Measurements from ENCODE around the gene LHFPL5. TPM values are rescaled to one million over a fixed set of nuclear protein-coding genes. Genes with fewer than 3 reads are reported as not detected.
A peak's percentile ranks its signal among the peaks of the same experiment; 100 is the strongest.

LHFPL5 gene
- total and polyA plus RNA-seq, 2 of the 13 experiments (the other 11 are each of a cell fraction or from before 2014, with no cell fraction given): 0.03 TPM; not detected in 1

DNA sequence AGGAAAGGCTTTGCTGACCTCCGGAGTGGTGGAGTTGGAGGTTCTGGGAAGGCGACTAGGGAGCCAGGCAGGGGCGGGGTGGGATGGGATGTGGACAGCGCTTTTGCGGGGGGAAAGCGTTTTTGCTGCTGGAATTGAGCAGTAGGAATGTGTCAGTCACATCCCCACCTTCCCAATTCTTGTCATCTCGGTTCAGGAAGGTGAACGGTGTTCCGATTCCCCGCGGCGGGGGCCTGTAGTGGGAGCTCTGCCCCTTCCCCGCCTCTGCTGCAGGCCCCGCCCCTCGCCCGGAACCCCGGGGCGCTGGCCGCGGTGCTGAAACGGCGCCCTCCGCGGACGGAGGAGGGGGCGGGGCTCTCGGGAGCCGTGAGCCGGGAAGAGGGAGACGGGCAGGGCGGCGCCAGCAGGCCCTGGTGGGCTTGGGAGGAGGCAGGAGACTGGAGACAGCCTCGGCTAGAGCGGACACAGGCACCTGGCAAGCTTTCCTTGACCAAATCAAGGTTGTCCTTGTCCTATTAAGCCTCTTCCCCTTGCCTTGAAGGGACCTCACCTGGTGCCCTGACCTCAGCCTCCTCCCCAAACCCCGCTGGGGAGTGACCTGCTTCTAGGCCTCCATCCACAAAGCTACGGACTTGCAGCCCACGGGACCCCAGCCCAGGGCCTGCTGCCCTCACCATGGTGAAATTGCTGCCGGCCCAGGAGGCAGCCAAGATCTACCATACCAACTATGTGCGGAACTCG, at the start of gene LHFPL5 (continued):
- TF ChIP-seq, protein P1, sequence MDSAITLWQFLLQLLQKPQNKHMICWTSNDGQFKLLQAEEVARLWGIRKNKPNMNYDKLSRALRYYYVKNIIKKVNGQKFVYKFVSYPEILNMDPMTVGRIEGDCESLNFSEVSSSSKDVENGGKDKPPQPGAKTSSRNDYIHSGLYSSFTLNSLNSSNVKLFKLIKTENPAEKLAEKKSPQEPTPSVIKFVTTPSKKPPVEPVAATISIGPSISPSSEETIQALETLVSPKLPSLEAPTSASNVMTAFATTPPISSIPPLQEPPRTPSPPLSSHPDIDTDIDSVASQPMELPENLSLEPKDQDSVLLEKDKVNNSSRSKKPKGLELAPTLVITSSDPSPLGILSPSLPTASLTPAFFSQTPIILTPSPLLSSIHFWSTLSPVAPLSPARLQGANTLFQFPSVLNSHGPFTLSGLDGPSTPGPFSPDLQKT (CRISPR knock-in tag; IDR thresholded peaks at IDR 0.05; ENCODE audit: borderline replicate concordance): peak; percentile 93; the same call in 1 of the 2 replicates
- TF ChIP-seq ZNF143 (CRISPR knock-in tag; IDR thresholded peaks at IDR 0.05): no peak
- TF ChIP-seq, protein P2, sequence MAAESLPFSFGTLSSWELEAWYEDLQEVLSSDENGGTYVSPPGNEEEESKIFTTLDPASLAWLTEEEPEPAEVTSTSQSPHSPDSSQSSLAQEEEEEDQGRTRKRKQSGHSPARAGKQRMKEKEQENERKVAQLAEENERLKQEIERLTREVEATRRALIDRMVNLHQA (CRISPR knock-in tag; IDR thresholded peaks at IDR 0.05): 0 out of 2 replicates have a peak, but pooled peaks have one; percentile 66
- peak; percentile 95 for TF ChIP-seq SNAPC2 (CRISPR knock-in tag; IDR thresholded peaks at IDR 0.05)
- TF ChIP-seq ZNF136 (CRISPR knock-in tag; IDR thresholded peaks at IDR 0.05; ENCODE audit: low read depth): peak; percentile 97
- peak; percentile 91; the same call in 1 of the 2 replicates for TF ChIP-seq FOXK1 (CRISPR knock-in tag; IDR thresholded peaks at IDR 0.05; ENCODE audit: borderline replicate concordance, low read depth)
- no peak for TF ChIP-seq KDM6A (CRISPR knock-in tag; IDR thresholded peaks at IDR 0.05; ENCODE audit: low read depth)
- TF ChIP-seq MTF1 (CRISPR knock-in tag; IDR thresholded peaks at IDR 0.05): peak; percentile 94
- peak; percentile 99 for TF ChIP-seq ZNF430 (CRISPR knock-in tag; IDR thresholded peaks at IDR 0.05)
- 0 out of 2 replicates have a peak, but pooled peaks have one; percentile 78 for TF ChIP-seq ZNF644 (CRISPR knock-in tag; IDR thresholded peaks at IDR 0.05; ENCODE audit: low read depth)
- peak; percentile 98 for TF ChIP-seq ZSCAN21 (CRISPR knock-in tag; IDR thresholded peaks at IDR 0.05; ENCODE audit: borderline replicate concordance)
- TF ChIP-seq, protein P3, sequence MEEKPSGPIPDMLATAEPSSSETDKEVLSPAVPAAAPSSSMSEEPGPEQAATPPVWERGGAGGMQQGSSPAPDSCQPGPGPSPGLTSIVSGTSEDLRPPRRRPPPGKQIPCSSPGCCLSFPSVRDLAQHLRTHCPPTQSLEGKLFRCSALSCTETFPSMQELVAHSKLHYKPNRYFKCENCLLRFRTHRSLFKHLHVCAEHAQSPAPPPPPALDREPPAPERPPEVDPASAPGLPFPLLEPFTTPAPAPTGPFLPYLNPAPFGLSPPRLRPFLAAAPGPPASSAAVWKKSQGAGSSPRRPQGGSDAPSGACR (CRISPR knock-in tag; IDR thresholded peaks at IDR 0.05): peak; percentile 99
- TF ChIP-seq ZNF572 (CRISPR knock-in tag; IDR thresholded peaks at IDR 0.05): no peak
- TF ChIP-seq ZNF230 (CRISPR knock-in tag; IDR thresholded peaks at IDR 0.05): peak; percentile 94
- TF ChIP-seq TOE1 (CRISPR knock-in tag; IDR thresholded peaks at IDR 0.05): peak; percentile 98
- no peak for TF ChIP-seq FOXJ3 (CRISPR knock-in tag; IDR thresholded peaks at IDR 0.05; ENCODE audit: borderline replicate concordance)
- TF ChIP-seq, protein P4, sequence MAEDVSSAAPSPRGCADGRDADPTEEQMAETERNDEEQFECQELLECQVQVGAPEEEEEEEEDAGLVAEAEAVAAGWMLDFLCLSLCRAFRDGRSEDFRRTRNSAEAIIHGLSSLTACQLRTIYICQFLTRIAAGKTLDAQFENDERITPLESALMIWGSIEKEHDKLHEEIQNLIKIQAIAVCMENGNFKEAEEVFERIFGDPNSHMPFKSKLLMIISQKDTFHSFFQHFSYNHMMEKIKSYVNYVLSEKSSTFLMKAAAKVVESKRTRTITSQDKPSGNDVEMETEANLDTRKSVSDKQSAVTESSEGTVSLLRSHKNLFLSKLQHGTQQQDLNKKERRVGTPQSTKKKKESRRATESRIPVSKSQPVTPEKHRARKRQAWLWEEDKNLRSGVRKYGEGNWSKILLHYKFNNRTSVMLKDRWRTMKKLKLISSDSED (CRISPR knock-in tag; IDR thresholded peaks at IDR 0.05): peak; percentile 92; the same call in 1 of the 2 replicates
- no peak for TF ChIP-seq ZNF282 (IDR thresholded peaks at IDR 0.05; ENCODE audit: partially characterized antibody)
- TF ChIP-seq POLR2G (IDR thresholded peaks at IDR 0.05; ENCODE audit: low read depth, low read length): no peak
- TF ChIP-seq SOX6 (IDR thresholded peaks at IDR 0.05): no peak
- TF ChIP-seq SOX6 (CRISPR knock-in tag; IDR thresholded peaks at IDR 0.05): peak; percentile 68
- TF ChIP-seq, protein P5, sequence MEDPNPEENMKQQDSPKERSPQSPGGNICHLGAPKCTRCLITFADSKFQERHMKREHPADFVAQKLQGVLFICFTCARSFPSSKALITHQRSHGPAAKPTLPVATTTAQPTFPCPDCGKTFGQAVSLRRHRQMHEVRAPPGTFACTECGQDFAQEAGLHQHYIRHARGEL (CRISPR knock-in tag; IDR thresholded peaks at IDR 0.05): peak; percentile 71; the same call in 1 of the 2 replicates
- TF ChIP-seq U2AF1 (optimal IDR thresholded peaks at IDR 0.05; ENCODE audit: low read depth, low read length): no peak
- TF ChIP-seq DR1 (CRISPR knock-in tag; IDR thresholded peaks at IDR 0.05): peak; percentile 67
- TF ChIP-seq, protein P6, sequence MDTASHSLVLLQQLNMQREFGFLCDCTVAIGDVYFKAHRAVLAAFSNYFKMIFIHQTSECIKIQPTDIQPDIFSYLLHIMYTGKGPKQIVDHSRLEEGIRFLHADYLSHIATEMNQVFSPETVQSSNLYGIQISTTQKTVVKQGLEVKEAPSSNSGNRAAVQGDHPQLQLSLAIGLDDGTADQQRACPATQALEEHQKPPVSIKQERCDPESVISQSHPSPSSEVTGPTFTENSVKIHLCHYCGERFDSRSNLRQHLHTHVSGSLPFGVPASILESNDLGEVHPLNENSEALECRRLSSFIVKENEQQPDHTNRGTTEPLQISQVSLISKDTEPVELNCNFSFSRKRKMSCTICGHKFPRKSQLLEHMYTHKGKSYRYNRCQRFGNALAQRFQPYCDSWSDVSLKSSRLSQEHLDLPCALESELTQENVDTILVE (CRISPR knock-in tag; IDR thresholded peaks at IDR 0.05): peak; percentile 98
- peak; percentile 95 for TF ChIP-seq ZNF614 (CRISPR knock-in tag; IDR thresholded peaks at IDR 0.05; ENCODE audit: borderline replicate concordance)
- peak; percentile 99 for TF ChIP-seq ARHGAP35 (CRISPR knock-in tag; IDR thresholded peaks at IDR 0.05; ENCODE audit: borderline replicate concordance)
